Nephron (organoid): ENCODE results near the gene XKR7.

Experiments used
- H3K27ac Mint-ChIP-seq, 3 experiments: 2 replicates each; pipeline ENCODE4 v1.8.0; 2020; ENCODE audit warnings: mixed read lengths in 3 of 3, mild to moderate bottlenecking in 2 of 3, moderate library complexity in 1 of 3
- H3K27me3 Mint-ChIP-seq: 2 replicates; pipeline ENCODE4 v1.8.0; 2021; ENCODE audit warnings: low read depth, mild to moderate bottlenecking, moderate library complexity, mixed read lengths
- H3K36me3 Mint-ChIP-seq: 2 replicates; pipeline ENCODE4 v1.8.0; 2020; ENCODE audit warnings: low read depth, mixed read lengths
- H3K4me1 Mint-ChIP-seq: 2 replicates; pipeline ENCODE4 v1.8.0; 2020; ENCODE audit warnings: mixed read lengths
- H3K4me3 Mint-ChIP-seq, 3 experiments: 2 replicates each; pipeline ENCODE4 v1.8.0; 2020; ENCODE audit warnings: mild to moderate bottlenecking in 3 of 3, mixed read lengths in 3 of 3, moderate library complexity in 2 of 3
- H3K9me3 Mint-ChIP-seq: 2 replicates; pipeline ENCODE4 v1.8.0; 2020; ENCODE audit warnings: mixed read lengths
- CTCF ChIP-seq, 3 experiments: fragments of 200-600 bp; sonication (generic); IDR thresholded peaks; one replicate each; pipeline ENCODE4 v1.5.0; 2021; ENCODE audit warnings: antibody characterized with exemption in 3 of 3; ENCODE audit not compliant: unreplicated experiment in 3 of 3

The XKR7 gene

GRCh38 chr20:31948008-31948407 lies 19.9 kb upstream of the XKR7 start:
- TF ChIP-seq CTCF (IDR thresholded peaks at IDR 0.05; ENCODE audit: unreplicated experiment in 3 of 3) = no peak
- Mint-ChIP-seq H3K4me3 (peak overlapping the region in 1 of 3 experiments; percentile 44), H3K9me3 (no peaks in the 10 kb centered on the region), H3K27ac (no peak overlapping the region), H3K4me1 (peaks cover 48% of the 10 kb centered on the region), H3K36me3 (peaks cover 56% of the 10 kb centered on the region), H3K27me3 (peaks cover 3% of the 10 kb centered on the region)

GRCh38 chr20:31949877-31950646 lies 17.9 kb upstream of the XKR7 start:
- H3K27me3 Mint-ChIP-seq = peaks cover 15% of the 10 kb centered on the region
- peaks cover 42% of the 10 kb centered on the region for H3K4me1 Mint-ChIP-seq
- H3K36me3 Mint-ChIP-seq = peaks cover 50% of the 10 kb centered on the region
- H3K9me3 Mint-ChIP-seq = no peaks in the 10 kb centered on the region
- no peak overlapping the region for H3K27ac Mint-ChIP-seq
- peak overlapping the region; percentile 96 to 100 (median 97) for H3K4me3 Mint-ChIP-seq
- TF ChIP-seq CTCF (IDR thresholded peaks at IDR 0.05; ENCODE audit: unreplicated experiment in 3 of 3) = no peak

DNA sequence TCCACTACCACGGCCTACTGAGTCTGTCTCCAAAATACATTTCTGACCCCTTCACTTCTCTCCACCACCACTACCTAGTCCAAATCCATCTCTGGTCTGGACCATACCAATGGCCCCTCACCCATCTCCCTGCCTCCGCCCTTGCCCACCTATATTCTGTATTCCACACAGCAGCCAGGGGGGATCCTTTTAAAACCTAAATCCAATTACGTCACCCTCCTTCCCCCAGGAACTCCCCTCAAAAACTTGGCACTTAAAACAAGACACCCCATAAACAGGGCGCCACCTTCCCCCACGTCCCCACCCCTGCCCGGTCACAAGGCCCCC lies 16.8 kb upstream of the XKR7 start:
- peaks cover 22% of the 10 kb centered on the region for H3K27me3 Mint-ChIP-seq
- peak overlapping the region; percentile 84 to 98 (median 92) for H3K27ac Mint-ChIP-seq
- no peak for TF ChIP-seq CTCF (IDR thresholded peaks at IDR 0.05; ENCODE audit: unreplicated experiment in 3 of 3)
- H3K4me3 Mint-ChIP-seq = peak overlapping the region; percentile 96 to 100 (median 97)
- H3K36me3 Mint-ChIP-seq = peaks cover 45% of the 10 kb centered on the region
- peaks cover 36% of the 10 kb centered on the region for H3K4me1 Mint-ChIP-seq
- no peaks in the 10 kb centered on the region for H3K9me3 Mint-ChIP-seq

GRCh38 chr20:31951530-31952453 lies 16.2 kb upstream of the XKR7 start, which contains the start of gene PDRG1:
Gene PDRG1, minus strand, starts transcription at chr20:31952046. Its CDS starts 85 bp downstream, at chr20:31951961.
- peaks cover 32% of the 10 kb centered on the region for H3K4me1 Mint-ChIP-seq
- peaks cover 26% of the 10 kb centered on the region for H3K27me3 Mint-ChIP-seq
- TF ChIP-seq CTCF (IDR thresholded peaks at IDR 0.05; ENCODE audit: unreplicated experiment in 3 of 3) = peak; percentile 88 to 93 (median 93)
- H3K36me3 Mint-ChIP-seq = peaks cover 41% of the 10 kb centered on the region
- peak within 1 kb of the TSS; percentile 84 to 98 (median 92) for H3K27ac Mint-ChIP-seq
- H3K4me3 Mint-ChIP-seq = peak within 1 kb of the TSS; percentile 96 to 100 (median 97)
- no peaks in the 10 kb centered on the region for H3K9me3 Mint-ChIP-seq

DNA sequence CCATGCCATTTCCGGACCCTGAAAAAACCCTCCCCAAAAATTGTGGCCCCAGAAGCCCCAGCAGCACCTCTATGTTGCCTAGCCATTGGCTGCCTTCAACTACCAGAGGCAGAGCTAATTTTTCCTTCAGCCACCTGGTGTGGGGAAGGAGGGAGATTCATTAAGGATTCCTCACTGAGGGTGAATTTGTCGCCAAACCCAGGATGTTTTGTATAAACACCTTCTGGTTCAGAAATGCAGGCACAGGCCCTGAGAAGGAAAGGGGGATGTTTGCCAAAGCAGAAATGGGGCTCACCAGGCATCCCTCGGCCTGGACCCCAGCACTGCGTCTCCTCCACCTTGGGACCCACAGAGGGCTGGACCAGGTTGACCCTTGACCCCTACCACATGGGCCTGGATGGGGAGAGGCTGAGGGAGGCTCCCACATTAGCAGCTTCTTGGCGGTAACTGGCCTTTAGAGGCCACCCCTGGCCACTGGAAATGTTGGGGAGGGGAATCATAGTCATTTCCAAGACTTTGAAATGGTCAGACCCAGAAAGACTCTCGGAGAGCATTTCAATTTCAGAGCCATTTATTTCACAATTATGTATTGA lies 14.3 kb upstream of the XKR7 start:
- no peak for TF ChIP-seq CTCF (IDR thresholded peaks at IDR 0.05; ENCODE audit: unreplicated experiment in 3 of 3)

More for the DNA sequence above, 14.3 kb upstream of the XKR7 start:
- peaks cover 28% of the 10 kb centered on the region for H3K27me3 Mint-ChIP-seq
- no peaks in the 10 kb centered on the region for H3K9me3 Mint-ChIP-seq
- H3K27ac Mint-ChIP-seq = no peak overlapping the region
- no peak overlapping the region for H3K4me3 Mint-ChIP-seq
- H3K36me3 Mint-ChIP-seq = peaks cover 24% of the 10 kb centered on the region
- peaks cover 32% of the 10 kb centered on the region for H3K4me1 Mint-ChIP-seq
